ENCODE measurements around the gene DUSP21.
"Not testable (repeated sequence)": the region's sequence is repeated elsewhere in the genome, so short reads cannot be mapped to it uniquely, and the experiment has no call there.

Gene DUSP21

DNA sequence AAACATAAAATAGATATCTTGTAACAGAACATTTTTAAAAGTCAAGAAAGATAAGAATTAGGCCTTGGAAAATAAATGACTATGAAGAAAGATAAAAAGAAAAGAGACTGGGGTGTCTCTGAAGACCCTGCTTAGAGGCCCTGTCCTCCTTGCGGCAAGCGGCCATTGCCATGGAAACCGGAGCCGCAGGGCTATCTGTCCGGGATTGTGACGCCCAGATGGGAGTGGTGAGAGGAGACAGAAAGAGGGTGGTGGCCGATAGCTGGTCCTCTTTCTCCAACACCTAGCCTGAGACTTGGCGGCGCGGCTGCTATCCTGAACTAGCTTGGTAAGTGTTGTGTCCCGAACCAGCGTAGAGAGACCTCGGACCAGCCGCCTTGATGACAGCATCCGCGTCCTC lies at the start of gene DUSP21:
Gene DUSP21 (plus strand): TSS at position 269 of the 400 bp plus-strand sequence. CDS start 112 bp downstream, at position 381.
- DNase-seq, result no peak

DNA sequence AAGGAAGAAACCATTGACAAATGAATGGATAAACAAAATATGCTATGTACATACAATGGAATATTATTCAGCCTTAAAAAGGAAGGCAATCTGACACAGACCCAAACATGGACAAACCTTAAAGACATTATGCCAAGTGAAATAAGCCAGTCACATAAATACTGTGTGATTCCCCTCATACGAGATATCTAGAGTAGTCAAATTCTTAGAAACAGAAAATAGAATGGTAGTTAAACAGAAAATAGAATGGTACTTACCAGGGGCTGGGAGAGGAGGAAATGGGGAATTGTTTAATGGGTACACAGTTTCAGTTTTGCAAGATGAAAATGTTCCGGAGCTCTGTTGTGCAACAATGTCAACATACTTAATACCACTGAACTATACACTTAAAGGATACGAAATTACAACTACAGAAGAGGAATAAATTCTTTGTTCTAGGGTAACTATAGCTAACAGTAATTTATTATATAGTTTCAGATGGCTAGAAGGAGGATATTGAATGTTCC lies 47.8 kb upstream of the DUSP21 start:
- no peak for DNase-seq

DNA sequence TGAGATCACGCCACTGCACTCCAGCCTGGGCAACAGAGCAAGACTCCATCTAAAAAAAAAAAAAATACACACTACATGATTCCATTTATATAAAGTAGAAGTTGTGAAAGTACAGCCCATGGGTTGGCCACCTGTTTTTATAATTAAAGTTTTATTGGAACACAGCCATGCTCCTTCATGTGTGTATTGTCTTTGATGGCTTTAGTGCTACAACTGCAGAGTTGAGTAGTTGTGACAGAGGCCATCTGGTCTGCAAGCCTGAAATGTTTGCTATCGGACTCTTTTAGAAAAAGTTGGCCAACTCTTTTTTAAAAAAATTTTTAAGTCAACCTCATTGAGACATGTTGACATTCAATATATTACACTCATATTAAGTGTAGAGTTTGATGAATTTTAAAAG lies 41.2 kb upstream of the DUSP21 start:
- DNase-seq, result no peak

DNA sequence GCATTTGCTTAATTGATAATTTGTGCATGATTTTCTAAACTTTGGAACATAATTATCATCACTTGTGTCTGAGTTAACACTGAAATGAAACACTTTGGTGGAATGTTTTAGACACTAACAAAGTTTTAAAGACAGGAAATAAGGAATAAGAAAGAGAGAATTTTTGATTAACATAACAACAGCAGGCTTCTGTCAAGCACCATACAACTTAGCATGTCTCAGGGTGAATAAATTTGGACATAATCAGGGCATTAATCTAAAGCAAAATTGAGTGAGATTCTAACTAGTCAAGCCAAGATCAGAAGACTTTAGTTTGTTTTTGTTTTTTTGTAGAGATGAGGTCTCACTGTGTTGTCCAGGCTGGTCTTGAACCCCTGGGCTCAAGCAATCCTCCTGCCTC lies 28.1 kb upstream of the DUSP21 start:
- DNase-seq, result no peak

DNA sequence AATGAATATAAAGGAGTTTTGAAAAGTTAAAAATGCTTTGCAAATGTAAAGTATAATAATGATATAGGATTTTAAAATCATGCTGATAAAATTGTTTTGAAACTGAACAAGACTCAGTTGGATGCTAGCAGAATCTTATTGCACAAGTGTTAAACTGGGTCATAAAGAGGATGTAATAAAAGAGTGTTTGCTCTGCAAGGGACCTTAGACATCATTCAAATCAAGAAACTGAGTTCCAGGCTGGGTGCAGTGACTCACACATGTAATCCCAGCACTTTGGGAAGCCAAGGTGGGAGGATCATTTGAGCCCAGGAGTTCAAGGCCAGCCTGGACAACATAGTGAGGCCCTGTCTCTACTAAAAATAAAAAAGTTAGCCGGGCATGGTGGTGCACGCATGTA lies 27.5 kb upstream of the DUSP21 start:
- no peak for DNase-seq

DNA sequence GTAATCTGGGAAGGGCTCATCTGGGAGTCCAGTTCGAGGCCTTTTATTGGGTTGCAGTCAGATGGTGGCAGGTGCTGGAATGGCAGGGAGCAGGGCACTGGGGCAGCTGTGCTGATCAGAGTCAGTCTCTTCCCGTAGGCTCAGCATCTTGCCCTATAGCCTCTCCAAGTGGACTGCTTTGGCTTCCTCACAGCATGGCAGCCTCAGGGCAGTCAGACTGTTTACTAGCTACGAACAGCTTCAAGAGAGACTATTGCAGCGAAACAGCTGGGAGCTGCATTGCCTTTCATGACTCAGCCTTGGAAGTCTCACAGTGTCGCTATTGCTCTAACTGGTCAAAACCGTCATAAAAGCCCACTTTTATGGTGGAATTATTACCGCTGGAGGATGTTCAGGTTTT lies 26.8 kb upstream of the DUSP21 start:
- no peak for DNase-seq

DNA sequence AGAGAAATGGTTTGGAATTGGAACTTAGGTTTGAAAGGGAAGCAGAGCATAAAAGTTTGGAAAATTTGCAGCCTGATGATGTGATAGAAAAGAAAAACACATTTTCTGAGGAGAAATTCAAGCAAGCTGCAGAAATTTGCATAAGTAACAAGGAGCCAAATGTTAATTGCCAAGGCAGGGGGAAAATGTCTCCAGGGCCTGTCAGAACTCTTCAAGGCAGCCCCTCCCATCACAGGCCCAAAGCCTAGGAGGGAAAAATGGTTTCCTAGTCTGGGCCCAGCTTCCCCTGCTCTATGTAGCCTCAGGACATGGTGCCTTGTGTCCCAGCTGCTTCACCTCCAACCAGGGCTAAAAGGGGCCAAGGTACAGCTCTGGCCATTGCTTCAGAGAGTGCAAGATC lies 21.2 kb upstream of the DUSP21 start:
- no peak for DNase-seq

DNA sequence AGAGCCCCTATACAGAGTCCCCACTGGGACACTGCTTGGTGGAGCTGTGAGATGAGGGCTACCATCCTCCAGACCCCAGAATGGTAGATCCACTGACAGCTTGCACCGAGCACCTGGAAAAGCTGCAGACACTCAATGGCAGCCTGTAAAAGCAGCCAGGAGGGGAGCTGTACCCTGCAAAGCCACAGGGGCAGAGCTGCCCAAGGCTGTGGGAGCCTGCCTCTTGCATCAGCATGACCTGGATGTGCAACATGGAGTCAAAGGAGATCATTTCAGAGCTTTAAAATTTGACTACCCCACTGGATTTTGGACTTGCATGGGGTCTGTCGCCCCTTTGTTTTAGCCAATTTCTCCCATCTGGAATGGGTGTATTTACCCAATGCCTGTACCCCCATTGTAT lies 20.6 kb upstream of the DUSP21 start:
- DNase-seq, result not testable (repeated sequence)

DNA sequence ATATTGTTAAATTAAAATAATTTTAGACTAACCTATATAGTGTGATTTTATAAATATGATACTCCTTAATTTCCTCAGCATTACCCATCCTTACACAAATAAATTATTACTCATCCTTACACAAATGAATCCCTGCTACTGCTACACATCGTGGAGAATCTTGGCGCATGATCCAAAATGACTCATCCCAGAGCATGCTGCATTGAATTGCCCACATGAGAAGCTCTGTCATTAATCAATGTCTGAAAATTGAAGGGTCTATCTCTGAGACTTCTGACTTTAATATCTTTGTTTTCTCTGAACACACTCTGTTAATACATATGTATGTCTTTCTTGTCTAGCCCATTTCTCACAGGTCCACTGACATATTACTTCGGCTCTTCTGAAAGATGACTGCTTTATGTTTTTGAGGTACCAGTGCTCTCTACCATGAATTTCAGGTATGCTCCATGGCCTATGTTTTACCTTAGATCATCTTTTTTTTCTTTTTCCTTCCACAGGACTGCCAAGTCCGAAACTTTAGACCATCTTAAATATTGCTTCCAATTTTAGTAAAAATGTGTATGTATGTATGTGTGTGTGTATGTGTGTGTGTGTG lies 15.7 kb upstream of the DUSP21 start:
- no peak for DNase-seq

DNA sequence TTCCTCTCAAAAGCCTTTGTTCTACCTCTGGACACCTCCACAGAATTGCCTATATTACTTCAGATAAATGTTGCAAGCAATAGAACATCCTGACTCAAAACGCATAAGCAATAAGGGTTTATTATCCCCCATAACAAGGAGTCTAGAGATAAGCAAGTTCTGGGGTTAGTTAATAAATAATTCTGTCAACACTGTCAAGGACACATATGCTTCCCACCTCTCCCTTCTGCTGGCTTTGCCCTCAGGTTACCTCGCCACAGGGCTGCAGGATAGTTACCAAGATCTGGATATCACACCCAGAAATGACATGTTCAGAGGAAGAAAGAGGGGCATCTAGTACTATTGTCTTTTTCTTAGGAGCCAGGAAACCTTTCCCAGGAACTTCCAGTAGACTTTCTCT lies 14.0 kb upstream of the DUSP21 start:
- DNase-seq, result no peak

DNA sequence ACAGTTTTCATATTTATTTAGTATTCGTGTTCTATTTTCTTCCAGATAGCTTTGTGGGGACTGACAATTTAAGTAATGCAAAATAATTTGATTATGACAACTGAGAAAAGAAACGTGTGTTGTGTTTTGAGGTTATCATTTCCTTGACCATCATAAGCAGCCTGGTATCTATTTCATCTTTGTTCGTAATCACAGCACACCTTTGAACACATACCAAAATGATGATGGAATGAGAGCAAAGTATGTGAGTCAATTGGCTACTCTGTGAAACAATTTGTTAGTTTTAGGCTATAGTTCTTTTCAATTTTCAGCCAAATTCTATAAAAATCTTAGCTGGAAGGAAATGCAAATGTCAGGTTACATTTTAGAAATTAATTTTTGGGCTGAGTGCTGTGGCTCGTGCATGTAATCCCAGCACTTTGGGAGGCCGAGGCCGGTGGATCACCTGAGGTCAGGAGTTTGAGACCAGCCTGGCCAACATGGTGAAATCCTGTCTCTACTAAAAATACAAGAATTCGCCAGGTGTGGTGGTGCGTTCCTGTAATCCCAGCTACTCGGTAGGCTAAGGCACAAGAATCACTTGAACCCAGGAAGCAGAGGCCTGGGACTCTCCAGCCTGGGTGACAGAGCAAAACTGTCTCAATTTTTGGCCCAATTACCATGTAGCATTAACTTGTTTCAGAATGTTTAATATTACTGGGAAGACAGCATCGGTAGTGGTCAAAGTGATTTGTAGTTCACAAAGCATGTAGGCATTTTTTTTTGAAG lies 1.1 kb upstream of the DUSP21 start:
- no peak for DNase-seq

DNA sequence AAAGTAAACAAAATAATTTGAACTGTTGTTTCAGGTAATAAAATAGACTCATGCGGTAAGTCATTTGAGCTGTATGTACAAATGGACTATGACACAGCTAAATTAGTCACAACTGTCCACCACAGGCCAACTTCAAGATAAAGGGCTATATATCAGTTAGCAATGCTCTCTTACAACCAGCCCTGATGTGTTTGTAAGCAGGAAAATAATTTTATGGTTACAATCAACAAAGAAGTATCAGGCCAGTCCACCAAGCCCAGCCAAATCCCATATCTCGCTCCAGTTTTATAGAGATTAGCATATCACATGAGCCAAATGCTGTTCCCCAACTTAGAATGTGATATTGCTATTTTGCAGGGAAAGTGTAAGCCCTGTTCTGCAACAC lies 511 bp upstream of the DUSP21 start:
- DNase-seq, result no peak

DNA sequence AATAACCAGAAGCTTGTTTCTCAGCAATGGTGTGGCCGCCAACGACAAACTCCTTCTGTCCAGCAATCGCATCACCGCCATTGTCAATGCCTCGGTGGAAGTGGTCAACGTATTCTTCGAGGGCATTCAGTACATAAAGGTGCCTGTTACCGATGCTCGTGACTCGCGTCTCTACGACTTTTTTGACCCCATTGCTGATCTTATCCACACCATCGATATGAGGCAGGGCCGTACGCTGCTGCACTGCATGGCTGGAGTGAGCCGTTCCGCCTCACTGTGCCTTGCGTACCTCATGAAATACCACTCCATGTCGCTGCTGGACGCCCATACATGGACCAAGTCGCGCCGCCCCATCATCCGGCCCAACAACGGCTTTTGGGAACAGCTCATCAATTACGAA lies 383 bp downstream of the DUSP21 start:
- DNase-seq, result no peak

DNA sequence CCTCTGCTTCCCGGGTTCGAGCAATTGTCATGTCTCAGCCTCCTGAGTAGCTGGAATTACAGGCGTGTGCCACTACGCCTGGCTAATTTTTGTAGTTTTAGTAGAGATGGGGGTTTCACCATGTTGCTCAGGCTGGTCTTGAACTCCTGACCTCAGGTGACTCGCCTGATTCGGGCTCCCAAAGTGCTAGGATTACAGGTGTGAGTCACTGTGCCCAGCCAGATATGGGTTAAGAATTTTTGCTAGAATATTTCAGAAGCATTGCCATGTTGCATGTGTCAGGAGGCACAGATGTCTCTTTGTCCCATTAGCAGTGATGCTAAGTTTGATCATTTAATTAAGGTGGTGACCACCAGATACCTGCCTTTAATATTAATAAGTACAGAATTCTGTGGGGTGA lies 7.1 kb downstream of the DUSP21 start:
- not testable (repeated sequence) for DNase-seq

DNA sequence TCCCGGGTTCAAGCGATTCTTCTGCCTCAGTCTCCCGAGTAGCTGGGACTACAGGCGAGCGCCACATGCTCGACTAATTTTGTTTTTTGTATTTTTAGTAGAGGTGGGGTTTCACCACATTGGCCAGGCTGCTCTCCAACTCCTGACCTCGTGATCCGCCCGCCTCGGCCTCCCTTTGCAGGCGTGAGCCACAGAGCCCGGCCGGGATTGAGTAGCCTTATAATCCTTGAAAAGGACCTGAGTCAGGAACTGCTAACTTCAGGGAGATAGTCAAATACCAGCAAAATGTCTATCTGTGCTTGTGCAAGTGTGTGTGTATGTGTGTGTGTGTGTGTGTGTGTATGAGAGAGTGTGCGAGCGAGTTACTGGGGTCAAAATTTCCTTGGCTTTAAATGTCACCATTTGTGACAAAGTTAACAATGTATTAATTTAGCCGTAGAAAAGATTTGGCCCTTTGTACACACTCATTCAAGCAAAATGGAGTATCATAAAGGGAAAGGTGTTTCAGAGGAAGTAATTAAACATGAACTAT lies 27.4 kb downstream of the DUSP21 start:
- DNase-seq, result no peak

DNA sequence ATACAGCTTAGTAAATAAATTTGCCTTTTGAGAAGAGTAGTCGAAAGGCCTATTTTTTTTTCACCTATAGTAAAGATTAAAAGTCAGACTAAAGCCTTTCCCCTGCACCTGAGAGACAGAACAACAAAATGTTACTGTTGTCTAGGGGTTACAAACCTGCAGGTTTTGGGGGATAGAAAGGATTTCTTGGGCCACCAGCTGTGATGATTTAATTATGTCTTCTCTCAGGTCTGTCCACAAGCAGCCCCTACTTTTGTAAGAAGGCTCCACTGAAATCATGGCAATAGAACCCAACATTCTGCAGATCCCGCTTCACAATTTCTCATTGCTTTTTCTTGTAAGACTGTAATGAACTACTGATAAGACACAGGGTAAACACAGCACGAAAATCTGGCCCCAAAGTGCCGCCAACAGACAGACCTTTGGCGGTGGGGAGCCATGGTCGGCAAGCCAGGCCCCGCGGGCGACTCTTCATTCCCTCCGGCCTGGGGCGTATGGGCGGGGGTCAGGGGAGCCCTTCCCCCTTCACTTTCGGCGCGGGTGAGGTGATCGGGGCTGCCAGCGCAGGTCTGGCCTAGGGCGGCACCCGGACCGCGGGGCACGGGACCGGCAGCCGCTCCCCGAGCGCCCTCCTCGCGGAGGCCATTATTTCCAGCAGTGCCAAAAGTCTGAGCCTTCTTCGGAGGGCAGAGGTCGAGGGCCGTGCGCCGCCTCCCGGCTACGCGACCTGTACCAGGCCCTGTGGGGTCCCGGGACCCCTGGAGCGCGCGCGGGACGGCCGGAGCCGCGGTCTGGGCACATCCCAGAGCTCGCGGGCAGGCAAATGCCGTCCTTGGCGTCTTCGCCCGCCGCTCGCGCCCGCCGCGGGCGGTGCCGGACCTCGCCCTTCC lies 28.4 kb downstream of the DUSP21 start:
- peak; percentile 63 for DNase-seq

DNA sequence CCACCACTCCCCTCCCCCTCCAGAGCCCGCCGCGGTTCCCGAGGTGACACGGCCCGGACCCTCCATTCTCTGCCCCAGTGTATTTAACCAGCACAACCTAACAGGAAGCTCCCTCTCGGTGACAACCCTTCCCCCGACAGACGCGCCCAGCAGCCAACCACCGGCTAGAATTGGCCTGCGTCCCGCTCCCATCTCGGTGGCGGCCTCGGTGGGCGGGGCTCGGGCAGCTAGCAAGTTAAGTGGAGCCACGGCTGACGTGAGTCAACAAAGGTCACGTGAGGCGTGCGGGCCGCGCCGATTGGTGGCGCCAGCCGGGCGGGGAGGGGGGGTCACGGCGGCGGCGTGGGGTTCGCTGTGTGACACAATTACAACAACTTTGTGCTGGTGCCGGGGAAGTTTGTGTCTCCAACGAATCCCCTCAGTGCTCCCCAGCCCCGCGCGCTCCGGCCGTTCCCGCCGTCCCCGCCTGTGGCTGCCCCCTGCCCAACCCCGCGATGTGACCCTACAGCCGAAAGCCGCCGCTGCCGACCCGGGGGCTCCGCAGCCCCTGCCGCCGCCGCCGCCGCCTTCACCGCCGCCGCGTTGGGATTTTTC lies 29.1 kb downstream of the DUSP21 start, which contains the start of gene KDM6A:
Gene KDM6A (plus strand): TSS at position 368 of the 594 bp plus-strand sequence. CDS start 364 bp downstream, outside the sequence.
- peak; percentile 100 for DNase-seq

DNA sequence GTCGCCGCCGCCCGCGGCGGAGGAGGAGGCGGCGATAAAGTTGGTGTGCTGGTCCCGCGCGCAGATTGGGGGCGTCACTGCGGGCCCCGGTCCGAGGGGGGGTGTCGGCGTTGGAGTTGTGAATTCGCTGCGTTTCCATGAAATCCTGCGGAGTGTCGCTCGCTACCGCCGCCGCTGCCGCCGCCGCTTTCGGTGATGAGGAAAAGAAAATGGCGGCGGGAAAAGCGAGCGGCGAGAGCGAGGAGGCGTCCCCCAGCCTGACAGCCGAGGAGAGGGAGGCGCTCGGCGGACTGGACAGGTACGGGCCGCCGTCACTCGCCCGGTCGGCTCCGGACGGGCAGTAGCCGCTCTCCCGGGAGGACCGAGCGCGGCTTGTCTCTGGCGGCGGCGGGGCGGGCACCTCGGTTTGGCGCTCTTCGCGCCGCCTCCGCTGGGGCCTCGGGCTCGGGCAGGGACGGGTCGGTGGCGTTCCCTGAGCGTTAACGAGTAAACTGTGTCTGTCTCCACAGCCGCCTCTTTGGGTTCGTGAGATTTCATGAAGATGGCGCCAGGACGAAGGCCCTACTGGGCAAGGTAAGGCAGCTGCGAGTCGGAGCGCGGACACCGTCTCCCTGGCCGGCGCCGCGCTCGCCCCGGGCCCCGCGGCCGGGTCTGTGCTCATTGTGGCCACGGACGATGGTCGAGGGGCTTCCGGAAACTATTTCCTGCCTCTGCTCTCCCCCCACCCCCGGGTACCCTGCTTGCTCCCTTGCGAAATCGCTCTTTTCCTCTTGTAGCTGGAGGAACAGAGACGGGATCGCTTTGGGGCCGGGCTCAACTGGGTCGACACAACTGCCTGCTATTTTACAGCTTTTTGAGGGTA lies 29.8 kb downstream of the DUSP21 start:
- peak; percentile 62 for DNase-seq

DNA sequence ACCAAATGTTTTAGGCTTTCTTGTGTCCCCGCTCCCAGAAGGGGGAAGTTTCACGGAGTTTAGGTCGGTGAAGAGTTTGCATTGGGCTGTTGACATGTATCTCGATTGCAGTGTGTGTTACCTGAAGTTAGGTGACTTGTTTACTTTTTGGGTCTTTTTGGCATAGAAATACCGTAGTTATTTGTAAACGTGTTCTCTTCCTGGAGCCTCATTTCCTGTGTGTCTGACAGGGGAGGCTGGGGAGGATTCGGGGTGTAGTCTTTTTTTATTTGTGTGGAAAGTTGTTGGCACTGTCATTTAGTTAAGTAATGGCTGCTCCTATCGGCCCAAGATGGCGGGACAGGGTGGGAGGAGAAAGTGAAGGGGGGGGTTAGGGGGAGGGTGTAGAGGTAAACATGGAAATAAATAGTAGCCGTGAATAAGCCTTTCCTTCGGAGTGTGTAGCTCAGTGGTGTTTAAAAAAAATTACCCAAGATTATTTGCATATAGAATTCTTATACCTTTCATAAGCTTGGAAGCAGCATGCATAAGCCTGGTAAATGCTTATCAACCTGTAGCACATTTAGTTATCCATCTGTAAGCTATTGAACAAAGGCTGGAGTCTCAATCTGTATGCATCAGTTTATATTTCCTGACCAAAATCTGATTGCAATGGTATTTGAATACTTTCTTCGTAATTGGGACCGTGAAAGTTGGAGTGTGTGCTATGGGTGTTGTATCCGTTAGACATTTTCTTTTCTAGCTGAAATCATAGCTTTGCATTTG lies 30.8 kb downstream of the DUSP21 start:
- DNase-seq, result peak; percentile 44

DNA sequence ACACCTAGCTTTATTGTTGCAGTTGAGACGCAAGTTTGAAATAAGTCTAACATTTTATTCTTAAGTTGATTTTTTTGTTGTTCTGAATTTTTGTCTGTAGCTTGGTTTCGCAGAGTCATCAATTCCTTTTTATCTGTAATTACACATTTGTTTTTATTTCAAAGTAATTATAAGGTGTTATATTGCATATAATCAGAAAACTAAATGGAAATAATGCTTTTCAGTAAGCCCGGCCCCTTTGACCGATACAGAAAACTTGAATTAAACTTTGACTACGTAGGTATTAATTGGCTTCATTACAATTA lies 31.3 kb downstream of the DUSP21 start:
- no peak for DNase-seq

DNA sequence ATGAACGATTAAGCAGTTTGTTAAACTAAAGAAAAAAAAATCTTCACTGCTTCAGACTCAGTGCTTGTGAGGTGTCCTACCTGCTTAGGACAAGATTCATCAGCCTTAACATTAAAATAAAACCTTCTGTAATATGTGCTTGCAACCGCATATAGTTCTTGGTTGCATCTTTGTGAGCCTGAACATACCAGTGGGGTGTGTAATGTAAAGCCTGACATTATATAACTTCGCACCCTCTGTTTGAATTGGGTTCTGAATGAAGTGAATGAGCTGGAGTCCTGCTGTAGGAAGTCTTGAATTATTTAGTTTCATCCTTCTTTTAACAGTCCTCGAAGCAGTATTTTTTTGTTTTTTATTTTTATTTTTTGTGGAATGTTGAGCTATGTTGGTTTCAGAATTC lies 32.3 kb downstream of the DUSP21 start:
- no peak for DNase-seq
